Mesothelial cell of epicardium (in vitro differentiated cells): ENCODE results near the gene HESX1. TPM values are rescaled to one million over a fixed set of nuclear protein-coding genes. Genes with fewer than 3 reads are reported as not detected.

Source experiments
- DNase-seq, 2 experiments: peaks; one replicate each; pipeline ENCODE4 v3.0.0; 2021; ENCODE audit warnings: low spot score in 2 of 2; ENCODE audit not compliant: unreplicated experiment in 2 of 2
- H3K27ac Mint-ChIP-seq: 2 replicates; pipeline ENCODE4 v1.8.0; 2021; ENCODE audit warnings: mixed read lengths
- H3K27me3 Mint-ChIP-seq: 2 replicates; pipeline ENCODE4 v1.8.0; 2021; ENCODE audit warnings: low read depth, mixed read lengths
- H3K36me3 Mint-ChIP-seq: 2 replicates; pipeline ENCODE4 v1.8.0; 2021; ENCODE audit warnings: mixed read lengths
- H3K4me1 Mint-ChIP-seq: 2 replicates; pipeline ENCODE4 v1.8.0; 2021; ENCODE audit warnings: mixed read lengths
- H3K4me3 Mint-ChIP-seq: 2 replicates; pipeline ENCODE4 v1.8.0; 2021; ENCODE audit warnings: mild to moderate bottlenecking, moderate library complexity, mixed read lengths
- H3K9me3 Mint-ChIP-seq: 2 replicates; pipeline ENCODE4 v1.8.0; 2021; ENCODE audit warnings: mixed read lengths
- CTCF ChIP-seq: fragments of 200-600 bp; sonication (generic); IDR thresholded peaks from one replicate; pipeline ENCODE4 v1.5.0; 2021; ENCODE audit warnings: antibody characterized with exemption; ENCODE audit not compliant: unreplicated experiment
- total RNA-seq: library from RNA; stranded (reverse); gene quantifications from 3 replicates; pipeline ENCODE4 v1.2.1, GENCODE V29; 2021

Gene HESX1
- total RNA-seq, 1 donor from 2014 or later = 2.4 TPM

- no peak for DNase-seq
Measured at GRCh38 chr3:57176045-57176444, 23.7 kb downstream of the HESX1 start.

GRCh38 chr3:57173687-57174086 is 26.1 kb downstream of the HESX1 start:
- no peak for TF ChIP-seq CTCF
- peaks cover 7% of the 10 kb centered on the region for H3K4me1 Mint-ChIP-seq
- no peaks in the 10 kb centered on the region for H3K9me3 Mint-ChIP-seq
- H3K4me3 Mint-ChIP-seq = no peak overlapping the region
- no peak for DNase-seq
- H3K27ac Mint-ChIP-seq = no peak overlapping the region
- H3K36me3 Mint-ChIP-seq = no peaks in the 10 kb centered on the region
- H3K27me3 Mint-ChIP-seq = no peaks in the 10 kb centered on the region

More at GRCh38 chr3:57176045-57176444, 23.7 kb downstream of the HESX1 start:
- peaks cover 2% of the 10 kb centered on the region for H3K4me1 Mint-ChIP-seq
- no peak for TF ChIP-seq CTCF
- H3K36me3 Mint-ChIP-seq = no peaks in the 10 kb centered on the region
- peaks cover 4% of the 10 kb centered on the region for H3K27me3 Mint-ChIP-seq
- H3K4me3 Mint-ChIP-seq = no peak overlapping the region
- no peak overlapping the region for H3K27ac Mint-ChIP-seq
- H3K9me3 Mint-ChIP-seq = no peaks in the 10 kb centered on the region

GRCh38 chr3:57170946-57171345 is 28.8 kb downstream of the HESX1 start:
- DNase-seq = no peak
- Mint-ChIP-seq H3K4me3 (no peak overlapping the region), H3K36me3 (no peaks in the 10 kb centered on the region)

GRCh38 chr3:57169872-57170623 is 29.7 kb downstream of the HESX1 start:
- Mint-ChIP-seq H3K4me3 (peak overlapping the region; percentile 67), H3K36me3 (no peaks in the 10 kb centered on the region), H3K4me1 (peaks cover 9% of the 10 kb centered on the region), H3K9me3 (no peaks in the 10 kb centered on the region), H3K27ac (no peak overlapping the region), H3K27me3 (no peaks in the 10 kb centered on the region)
- peak; percentile 87 to 89 for DNase-seq
- TF ChIP-seq CTCF = peak; percentile 92

More at GRCh38 chr3:57170946-57171345, 28.8 kb downstream of the HESX1 start:
- H3K27ac Mint-ChIP-seq = no peak overlapping the region
- no peak for TF ChIP-seq CTCF
- H3K9me3 Mint-ChIP-seq = no peaks in the 10 kb centered on the region
- H3K27me3 Mint-ChIP-seq = no peaks in the 10 kb centered on the region
- H3K4me1 Mint-ChIP-seq = peaks cover 7% of the 10 kb centered on the region

- H3K4me3 Mint-ChIP-seq = peak overlapping the region; percentile 67
Measured at GRCh38 chr3:57169108-57169507, 30.7 kb downstream of the HESX1 start.

More at GRCh38 chr3:57169108-57169507, 30.7 kb downstream of the HESX1 start:
- Mint-ChIP-seq H3K9me3 (no peaks in the 10 kb centered on the region), H3K27me3 (no peaks in the 10 kb centered on the region), H3K36me3 (no peaks in the 10 kb centered on the region), H3K27ac (no peak overlapping the region), H3K4me1 (peaks cover 11% of the 10 kb centered on the region)
- TF ChIP-seq CTCF = no peak
- DNase-seq = no peak
